PFSK-1 (cell line): ENCODE measurements around the gene UTP4.

ENCODE experiments used
- FOXP2 ChIP-seq: optimal IDR thresholded peaks from 2 replicates; pipeline ENCODE3; 2011; ENCODE audit warnings: borderline replicate concordance, control low read depth, inconsistent platforms; ENCODE audit not compliant: insufficient read depth; ENCODE audit errors: extremely low read length, extremely low read depth
- POLR2AphosphoS5 ChIP-seq: IDR thresholded peaks from 2 replicates; pipeline ENCODE4 v1.6.1; 2012; ENCODE audit warnings: low read depth, mild to moderate bottlenecking, control low read depth, low read length, moderate library complexity
- REST ChIP-seq, 2 experiments: IDR thresholded peaks; 2 replicates each; pipeline versions ENCODE4 v1.6.1 to v1.8.0; 2011 to 2012; ENCODE audit warnings: low read depth in 2 of 2, low read length in 2 of 2, control low read depth in 1 of 2, inconsistent platforms in 1 of 2, mild to moderate bottlenecking in 1 of 2, moderate library complexity in 1 of 2; ENCODE audit not compliant: insufficient read depth in 1 of 2
- SIN3A ChIP-seq: IDR thresholded peaks from 2 replicates; pipeline ENCODE4 v1.6.1; 2012; ENCODE audit warnings: mild to moderate bottlenecking, low read length, moderate library complexity, borderline replicate concordance; ENCODE audit not compliant: insufficient read depth
- TAF1 ChIP-seq: IDR thresholded peaks from 2 replicates; pipeline ENCODE4 v1.6.1; 2012; ENCODE audit warnings: low read length, control low read depth, borderline replicate concordance; ENCODE audit not compliant: insufficient read depth

UTP4 gene

DNA sequence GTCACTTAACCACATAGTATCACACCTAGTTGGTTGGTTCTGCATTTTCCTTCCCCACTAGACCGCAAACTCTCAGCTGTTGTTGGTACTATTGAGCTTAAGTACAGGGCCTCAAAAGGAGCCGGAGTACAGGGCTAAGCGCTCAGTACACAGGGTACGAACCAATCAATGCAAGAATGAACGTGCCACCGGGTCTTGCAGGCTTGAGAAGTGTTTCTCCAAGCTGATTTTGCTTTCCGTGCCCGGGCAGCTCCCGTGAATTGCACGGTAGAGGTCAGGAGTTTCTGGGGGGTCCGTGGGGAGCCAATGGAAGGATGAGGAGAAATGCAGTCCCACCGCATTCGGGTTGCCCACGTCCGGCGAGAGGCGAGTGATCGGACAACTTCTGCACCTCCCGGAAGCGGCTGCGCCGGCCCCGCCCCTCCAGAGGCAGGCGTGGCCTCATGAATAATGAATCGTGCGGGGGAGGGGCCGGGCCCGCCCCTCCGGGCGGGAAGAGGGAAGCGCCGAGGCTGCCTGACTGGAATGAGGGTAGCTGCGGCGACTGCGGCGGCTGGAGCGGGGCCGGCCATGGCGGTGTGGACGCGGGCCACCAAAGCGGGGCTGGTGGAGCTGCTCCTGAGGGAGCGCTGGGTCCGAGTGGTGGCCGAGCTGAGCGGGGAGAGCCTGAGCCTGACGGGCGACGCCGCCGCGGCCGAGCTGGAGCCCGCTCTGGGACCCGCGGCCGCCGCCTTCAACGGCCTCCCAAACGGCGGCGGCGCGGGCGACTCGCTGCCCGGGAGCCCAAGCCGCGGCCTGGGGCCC lies 54.4 kb downstream of the UTP4 start, which contains the start of gene SNTB2:
TSS of gene SNTB2 (plus strand) at position 523 of the 804 bp plus-strand sequence. CDS start at position 526, 3 bp downstream.
- TF ChIP-seq FOXP2 (peak; percentile 58), POLR2AphosphoS5 (peak; percentile 88), REST (IDR thresholded peaks at IDR 0.05; ENCODE audit: insufficient read depth in 1 of 2, low read depth in 2 of 2, low read length in 2 of 2) (no peak), TAF1 (peak; percentile 84), SIN3A (0 out of 2 replicates have a peak, but pooled peaks have one; percentile 72)

DNA sequence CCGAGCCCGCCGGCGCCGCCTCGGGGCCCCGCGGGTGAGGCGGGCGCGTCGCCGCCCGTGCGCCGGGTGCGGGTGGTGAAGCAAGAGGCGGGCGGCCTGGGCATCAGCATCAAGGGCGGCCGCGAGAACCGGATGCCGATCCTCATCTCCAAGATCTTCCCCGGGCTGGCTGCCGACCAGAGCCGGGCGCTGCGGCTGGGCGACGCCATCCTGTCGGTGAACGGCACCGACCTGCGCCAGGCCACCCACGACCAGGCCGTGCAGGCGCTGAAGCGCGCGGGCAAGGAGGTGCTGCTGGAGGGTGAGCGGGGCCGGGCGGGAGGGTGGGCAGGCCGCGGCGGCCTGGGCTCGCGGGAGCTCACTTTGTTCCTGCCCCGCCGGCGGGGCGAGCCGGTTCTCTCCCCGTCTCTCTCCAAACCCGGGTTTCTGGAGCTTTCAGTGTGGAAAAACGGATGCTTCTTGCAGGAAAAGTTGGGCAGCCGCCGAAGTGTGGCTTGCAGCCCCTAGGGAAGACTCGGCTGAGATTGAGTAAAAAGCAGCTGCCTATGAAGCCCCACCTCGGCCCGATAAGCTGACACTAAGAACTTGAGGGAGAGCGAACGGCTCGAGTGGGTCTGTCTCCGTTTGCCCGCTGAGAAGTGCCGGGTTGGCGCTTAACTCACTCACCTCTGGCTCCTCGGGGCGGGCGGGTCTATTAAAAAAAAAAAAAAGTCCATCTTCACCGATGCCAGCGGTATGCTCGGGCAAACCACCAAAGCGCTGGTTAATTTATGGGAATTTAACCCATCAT lies 55.2 kb downstream of the UTP4 start:
- no peak for TF ChIP-seq POLR2AphosphoS5

DNA sequence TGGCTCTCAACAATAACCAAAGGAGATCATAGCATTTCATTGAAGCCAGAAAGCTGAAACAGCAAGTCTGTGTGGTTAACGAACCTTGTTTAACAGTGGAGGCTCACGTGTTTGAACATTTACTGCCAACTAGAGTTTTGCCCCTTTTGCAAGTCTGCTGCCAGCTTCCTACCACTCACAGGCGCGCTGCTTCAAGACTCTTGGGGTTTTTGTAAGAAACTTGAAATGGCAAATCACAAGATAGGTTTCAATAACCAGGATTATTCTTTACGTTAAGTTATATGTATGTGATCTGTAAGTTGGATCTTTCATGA lies 55.7 kb downstream of the UTP4 start:
- TF ChIP-seq POLR2AphosphoS5 (no peak), FOXP2 (no peak), REST (IDR thresholded peaks at IDR 0.05; ENCODE audit: insufficient read depth in 1 of 2, low read depth in 2 of 2, low read length in 2 of 2) (no peak)

DNA sequence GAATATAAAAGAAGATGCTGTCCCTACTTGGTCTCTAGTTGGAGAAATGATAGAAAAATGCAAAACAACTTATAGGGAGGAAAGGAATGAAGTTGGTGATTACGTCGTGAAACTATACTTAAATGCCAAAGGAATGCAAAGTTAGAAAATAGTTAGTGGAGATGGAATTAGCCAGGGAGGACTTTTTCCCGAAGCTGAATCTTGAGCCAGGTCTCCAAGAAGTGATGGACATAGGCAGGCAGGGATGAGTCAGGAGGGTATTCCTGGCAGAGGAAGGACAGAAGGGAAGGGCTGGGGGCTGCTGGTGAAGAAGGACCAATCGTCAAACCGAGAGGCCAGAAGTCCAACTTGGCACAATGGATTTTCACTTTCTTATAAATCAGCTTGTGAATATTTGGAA lies 56.3 kb downstream of the UTP4 start:
- TF ChIP-seq FOXP2 = no peak
- TF ChIP-seq REST (IDR thresholded peaks at IDR 0.05; ENCODE audit: insufficient read depth in 1 of 2, low read depth in 2 of 2, low read length in 2 of 2) = no peak
- no peak for TF ChIP-seq TAF1
- no peak for TF ChIP-seq POLR2AphosphoS5
- TF ChIP-seq SIN3A = no peak

DNA sequence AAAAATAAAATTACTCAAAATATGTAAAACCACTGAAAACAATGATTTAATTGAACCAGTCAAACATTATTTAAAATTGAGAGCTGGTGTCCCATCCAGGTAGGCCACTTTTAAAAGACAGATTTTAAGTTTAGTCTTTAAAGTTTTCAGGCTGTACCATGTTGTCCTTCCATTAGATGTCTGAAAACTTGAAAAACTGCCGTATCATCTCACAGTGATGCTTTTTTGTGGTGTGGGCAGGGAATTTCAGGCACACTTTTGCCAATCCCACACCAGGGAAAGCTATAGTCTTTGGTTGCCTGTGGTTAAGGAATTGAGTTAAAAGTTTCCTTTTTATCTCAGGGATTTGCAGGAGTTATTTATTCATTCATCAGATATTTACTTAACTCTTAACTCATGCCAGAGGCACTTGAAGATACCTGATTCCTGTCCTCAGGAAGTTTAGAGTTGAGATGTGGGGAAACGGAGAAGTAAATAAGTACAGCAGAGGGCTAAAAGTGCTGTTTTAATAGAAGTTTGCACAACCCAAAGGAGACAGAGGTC lies 57.7 kb downstream of the UTP4 start:
- TF ChIP-seq TAF1 = no peak
- TF ChIP-seq FOXP2 = no peak
- TF ChIP-seq POLR2AphosphoS5 = no peak
- TF ChIP-seq REST (IDR thresholded peaks at IDR 0.05; ENCODE audit: insufficient read depth in 1 of 2, low read depth in 2 of 2, low read length in 2 of 2) = no peak
- TF ChIP-seq SIN3A = no peak
